ENCODE results near the gene ASAH2B.

DNA sequence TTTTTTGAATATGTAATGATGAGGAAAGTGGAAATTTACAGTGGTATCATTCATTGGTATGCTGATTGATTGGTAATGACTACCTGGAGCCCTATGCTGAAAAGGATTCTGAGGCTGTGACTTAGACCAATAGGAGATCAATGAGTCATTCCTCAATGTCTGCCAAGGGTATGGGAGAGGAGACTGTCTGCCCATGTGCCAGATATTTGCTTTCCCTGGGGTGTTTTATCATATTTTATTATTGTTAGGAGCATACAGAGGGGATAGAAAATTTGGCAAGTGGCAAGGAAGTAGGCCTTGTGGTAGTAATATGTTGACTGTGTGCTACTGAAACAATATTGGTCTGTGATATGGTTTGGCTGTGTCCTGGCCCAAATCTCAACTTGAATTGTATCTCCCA, 54.8 kb downstream of the ASAH2B start:
- TF ChIP-seq ARNT (IDR thresholded peaks at IDR 0.05) (no peak), TARDBP (IDR thresholded peaks at IDR 0.05) (no peak), ELF4 (IDR thresholded peaks at IDR 0.05) (no peak), FOXA1 (IDR thresholded peaks at IDR 0.05) (no peak), BHLHE40 (IDR thresholded peaks at IDR 0.05; ENCODE audit: borderline replicate concordance) (no peak), ZNF384 (IDR thresholded peaks at IDR 0.05) (no peak), HDGF (IDR thresholded peaks at IDR 0.05; ENCODE audit: borderline replicate concordance) (no peak), FOXM1 (IDR thresholded peaks at IDR 0.05; ENCODE audit: borderline replicate concordance) (no peak), FOXK2 (IDR thresholded peaks at IDR 0.05) (no peak), SP1 (IDR thresholded peaks at IDR 0.05) (no peak), SUZ12 (IDR thresholded peaks at IDR 0.05) (no peak), CTBP1 (IDR thresholded peaks at IDR 0.05; ENCODE audit: borderline replicate concordance) (no peak)
- TF ChIP-seq, protein P1, sequence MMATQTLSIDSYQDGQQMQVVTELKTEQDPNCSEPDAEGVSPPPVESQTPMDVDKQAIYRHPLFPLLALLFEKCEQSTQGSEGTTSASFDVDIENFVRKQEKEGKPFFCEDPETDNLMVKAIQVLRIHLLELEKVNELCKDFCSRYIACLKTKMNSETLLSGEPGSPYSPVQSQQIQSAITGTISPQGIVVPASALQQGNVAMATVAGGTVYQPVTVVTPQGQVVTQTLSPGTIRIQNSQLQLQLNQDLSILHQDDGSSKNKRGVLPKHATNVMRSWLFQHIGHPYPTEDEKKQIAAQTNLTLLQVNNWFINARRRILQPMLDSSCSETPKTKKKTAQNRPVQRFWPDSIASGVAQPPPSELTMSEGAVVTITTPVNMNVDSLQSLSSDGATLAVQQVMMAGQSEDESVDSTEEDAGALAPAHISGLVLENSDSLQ (IDR thresholded peaks at IDR 0.05) = no peak
